Activated naive CD8-positive, alpha-beta T cell treated with anti-CD3 and anti-CD28 coated beads, Interleukin-2, amount 50 U/mL, for 24 hours (primary cell): Measurements from ENCODE around the gene CNOT3.
"Not testable (repeated sequence)": the region's sequence is repeated elsewhere in the genome, so short reads cannot be mapped to it uniquely, and the experiment has no call there.

Source experiments
- ATAC-seq: fragments of 150-1000 bp; cut with Tn5 transposase; one replicate; pipeline ENCODE4 v1.10.0; 2021
- DNase-seq: peaks from one replicate; pipeline ENCODE4 v3.0.0; 2021
- H3K27ac Mint-ChIP-seq: one replicate; pipeline ENCODE4 v1.8.0; 2021; ENCODE audit warnings: mild to moderate bottlenecking, mixed read lengths
- H3K27me3 Mint-ChIP-seq: one replicate; pipeline ENCODE4 v1.8.0; 2021; ENCODE audit warnings: mixed read lengths
- H3K36me3 Mint-ChIP-seq: one replicate; pipeline ENCODE4 v1.8.0; 2021; ENCODE audit warnings: low read depth, mixed read lengths
- H3K4me1 Mint-ChIP-seq: one replicate; pipeline ENCODE4 v1.8.0; 2021; ENCODE audit warnings: mixed read lengths
- H3K4me3 Mint-ChIP-seq: one replicate; pipeline ENCODE4 v1.8.0; 2021; ENCODE audit warnings: mild to moderate bottlenecking, moderate library complexity, mixed read lengths
- H3K9me3 Mint-ChIP-seq: one replicate; pipeline ENCODE4 v1.8.0; 2021; ENCODE audit warnings: mixed read lengths

CNOT3 gene

GRCh38 chr19:54181894-54182293, 44.3 kb downstream of the CNOT3 start:
- not testable (repeated sequence) for H3K27ac Mint-ChIP-seq, H3K4me1 Mint-ChIP-seq, H3K9me3 Mint-ChIP-seq, H3K4me3 Mint-ChIP-seq, DNase-seq, ATAC-seq, H3K27me3 Mint-ChIP-seq
- peaks cover 40% of the 10 kb centered on the region for H3K36me3 Mint-ChIP-seq

DNA sequence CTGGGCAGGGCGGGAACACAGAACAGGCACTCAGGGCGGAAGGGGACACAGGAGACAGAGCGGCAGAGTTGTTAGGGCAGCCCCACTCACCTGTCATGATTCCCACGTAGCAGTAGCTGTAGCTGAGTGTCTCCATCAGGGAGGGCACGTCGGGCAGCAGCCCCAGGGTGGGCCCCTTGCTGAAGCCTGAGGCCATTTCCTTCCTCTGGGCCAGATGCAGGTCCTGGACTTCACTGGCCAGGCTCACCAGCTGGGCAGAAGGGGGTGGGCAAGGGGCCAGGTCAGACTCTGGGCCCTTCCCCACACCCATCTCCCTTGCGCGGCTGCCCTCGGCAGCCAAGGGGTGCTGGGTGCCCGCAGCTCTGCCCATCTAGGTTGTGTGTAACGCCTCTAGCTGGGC, 45.9 kb downstream of the CNOT3 start:
- ATAC-seq (no peak), DNase-seq (no peak)
- Mint-ChIP-seq H3K4me3 (no peak overlapping the region), H3K27me3 (no peaks in the 10 kb centered on the region), H3K36me3 (peaks cover 40% of the 10 kb centered on the region), H3K9me3 (no peaks in the 10 kb centered on the region), H3K4me1 (peaks cover 15% of the 10 kb centered on the region), H3K27ac (no peak overlapping the region)

- H3K4me3 Mint-ChIP-seq, result no peak overlapping the region
- DNase-seq, result no peak
- no peak for ATAC-seq
- no peaks in the 10 kb centered on the region for H3K9me3 Mint-ChIP-seq
- no peaks in the 10 kb centered on the region for H3K27me3 Mint-ChIP-seq
- H3K27ac Mint-ChIP-seq, result no peak overlapping the region
- H3K36me3 Mint-ChIP-seq, result peaks cover 28% of the 10 kb centered on the region
- H3K4me1 Mint-ChIP-seq, result peaks cover 18% of the 10 kb centered on the region
Observed at GRCh38 chr19:54186351-54186750, 48.8 kb downstream of the CNOT3 start.

DNA sequence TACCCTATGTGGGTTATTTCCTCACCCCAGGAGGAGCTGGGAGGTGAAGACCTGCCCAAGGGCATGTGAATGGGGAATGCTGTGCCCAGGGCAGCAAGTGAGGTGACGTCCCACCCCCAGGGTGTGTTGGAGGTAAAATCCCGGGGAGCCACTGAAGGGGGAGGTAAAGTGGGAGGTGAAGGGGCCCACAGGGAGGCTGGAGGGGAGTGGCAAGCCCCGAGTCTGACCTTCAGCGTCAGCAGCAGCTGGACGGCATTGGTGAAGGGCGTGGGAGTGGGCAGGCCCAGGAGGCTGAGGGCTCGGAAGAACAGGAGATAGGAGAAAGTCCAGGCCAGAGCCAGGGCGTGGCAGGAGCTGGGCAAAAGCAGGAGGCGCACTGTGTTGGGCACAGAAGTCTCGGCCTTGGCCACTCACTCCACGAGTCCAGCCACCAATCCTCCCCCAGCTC, 49.4 kb downstream of the CNOT3 start:
- no peak for ATAC-seq
- H3K9me3 Mint-ChIP-seq, result no peaks in the 10 kb centered on the region
- DNase-seq, result no peak
- H3K4me3 Mint-ChIP-seq, result peak overlapping the region; percentile 85
- H3K36me3 Mint-ChIP-seq, result peaks cover 27% of the 10 kb centered on the region
- H3K27me3 Mint-ChIP-seq, result no peaks in the 10 kb centered on the region
- peak overlapping the region; percentile 37 for H3K27ac Mint-ChIP-seq
- H3K4me1 Mint-ChIP-seq, result peaks cover 22% of the 10 kb centered on the region

DNA sequence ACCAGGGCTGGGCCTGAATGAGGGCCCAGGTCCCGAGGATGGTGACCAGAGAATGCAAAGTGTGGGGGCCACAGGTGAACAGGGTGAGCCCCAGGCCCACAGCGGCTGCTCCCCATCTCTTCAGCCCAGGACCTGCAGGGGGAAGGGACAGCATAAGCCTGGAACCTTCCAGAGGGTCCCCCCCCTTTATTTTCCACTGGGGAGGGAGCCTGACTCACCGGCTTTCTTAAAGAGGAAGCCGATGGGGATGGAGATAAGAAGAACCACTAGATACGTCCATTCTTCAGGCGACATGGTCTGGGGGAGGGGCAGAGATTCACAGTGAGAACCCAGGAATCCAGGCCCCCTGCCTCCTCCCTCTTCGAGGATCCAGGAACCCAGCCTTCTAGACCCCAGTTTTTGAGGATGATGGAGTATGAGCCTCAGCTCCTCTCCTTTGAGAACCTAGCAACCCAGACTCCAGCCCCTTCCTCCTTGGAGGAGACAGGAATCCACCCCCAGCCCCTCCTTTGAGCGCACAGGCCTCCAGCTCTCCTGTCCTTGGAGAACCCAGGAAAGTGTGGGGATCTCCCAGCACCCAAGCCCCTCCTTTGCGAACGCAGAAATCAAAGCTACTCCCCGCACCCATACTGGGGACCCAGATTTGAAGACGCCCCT, 50.8 kb downstream of the CNOT3 start:
- Mint-ChIP-seq H3K4me3 (peak overlapping the region; percentile 85), H3K9me3 (no peaks in the 10 kb centered on the region), H3K4me1 (peaks cover 32% of the 10 kb centered on the region), H3K27me3 (no peaks in the 10 kb centered on the region), H3K27ac (peak overlapping the region; percentile 89), H3K36me3 (peaks cover 33% of the 10 kb centered on the region)
- DNase-seq (peak; percentile 65), ATAC-seq (no peak)

DNA sequence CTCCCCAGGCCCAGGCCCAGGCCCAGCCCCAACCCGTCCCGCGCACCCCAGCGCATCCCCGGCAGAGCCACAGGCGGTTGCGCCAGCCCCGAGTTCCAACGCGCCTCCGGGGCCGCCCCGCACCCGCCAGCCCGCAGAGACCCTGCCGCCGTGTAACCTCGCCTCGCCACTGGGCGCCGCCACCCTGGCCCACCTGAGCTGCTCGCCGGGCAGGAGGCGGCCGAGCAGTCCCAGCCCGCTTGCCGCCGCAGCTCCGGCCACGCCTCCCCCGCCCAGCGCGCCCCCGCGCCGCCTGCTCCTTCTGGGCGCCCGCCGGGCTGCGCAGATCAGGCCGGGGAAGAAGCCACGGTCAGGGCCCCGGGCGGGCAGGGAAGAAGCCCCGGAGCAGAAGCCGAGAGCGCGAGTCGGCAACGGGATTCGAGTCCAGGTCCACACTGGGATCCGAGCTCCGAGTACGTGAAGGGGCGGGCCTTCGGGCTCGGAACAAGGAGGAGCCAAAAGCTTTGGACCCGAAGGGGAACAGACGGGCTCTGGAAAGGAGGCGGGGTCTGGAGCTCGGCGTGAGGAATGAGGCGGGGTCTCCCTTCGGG, 51.7 kb downstream of the CNOT3 start, which contains the start of gene MBOAT7:
MBOAT7 (minus strand) TSS at position 436 of the 590 bp plus-strand sequence. CDS start 1,072 bp downstream, outside the sequence.
- Mint-ChIP-seq H3K4me3 (peak within 1 kb of the TSS; percentile 85), H3K27ac (peak within 1 kb of the TSS; percentile 98), H3K9me3 (no peaks in the 10 kb centered on the region), H3K4me1 (peaks cover 32% of the 10 kb centered on the region), H3K27me3 (no peaks in the 10 kb centered on the region), H3K36me3 (peaks cover 29% of the 10 kb centered on the region)
- peak; percentile 8 for ATAC-seq
- no peak for DNase-seq

GRCh38 chr19:54189735-54190502, 52.4 kb downstream of the CNOT3 start:
- peak overlapping the region; percentile 98 for H3K27ac Mint-ChIP-seq
- H3K36me3 Mint-ChIP-seq, result peaks cover 31% of the 10 kb centered on the region
- peak; percentile 100 for DNase-seq
- no peaks in the 10 kb centered on the region for H3K27me3 Mint-ChIP-seq
- no peaks in the 10 kb centered on the region for H3K9me3 Mint-ChIP-seq
- peak overlapping the region; percentile 85 for H3K4me3 Mint-ChIP-seq
- peaks cover 32% of the 10 kb centered on the region for H3K4me1 Mint-ChIP-seq
- ATAC-seq, result peak; percentile 62

- DNase-seq, result peak; percentile 100
- Mint-ChIP-seq H3K27me3 (no peaks in the 10 kb centered on the region), H3K9me3 (no peaks in the 10 kb centered on the region), H3K36me3 (peaks cover 31% of the 10 kb centered on the region), H3K4me1 (peaks cover 32% of the 10 kb centered on the region), H3K27ac (peak overlapping the region; percentile 98), H3K4me3 (peak overlapping the region; percentile 85)
- ATAC-seq, result peak; percentile 63
Observed at GRCh38 chr19:54190503-54191010, 53.0 kb downstream of the CNOT3 start.

DNA sequence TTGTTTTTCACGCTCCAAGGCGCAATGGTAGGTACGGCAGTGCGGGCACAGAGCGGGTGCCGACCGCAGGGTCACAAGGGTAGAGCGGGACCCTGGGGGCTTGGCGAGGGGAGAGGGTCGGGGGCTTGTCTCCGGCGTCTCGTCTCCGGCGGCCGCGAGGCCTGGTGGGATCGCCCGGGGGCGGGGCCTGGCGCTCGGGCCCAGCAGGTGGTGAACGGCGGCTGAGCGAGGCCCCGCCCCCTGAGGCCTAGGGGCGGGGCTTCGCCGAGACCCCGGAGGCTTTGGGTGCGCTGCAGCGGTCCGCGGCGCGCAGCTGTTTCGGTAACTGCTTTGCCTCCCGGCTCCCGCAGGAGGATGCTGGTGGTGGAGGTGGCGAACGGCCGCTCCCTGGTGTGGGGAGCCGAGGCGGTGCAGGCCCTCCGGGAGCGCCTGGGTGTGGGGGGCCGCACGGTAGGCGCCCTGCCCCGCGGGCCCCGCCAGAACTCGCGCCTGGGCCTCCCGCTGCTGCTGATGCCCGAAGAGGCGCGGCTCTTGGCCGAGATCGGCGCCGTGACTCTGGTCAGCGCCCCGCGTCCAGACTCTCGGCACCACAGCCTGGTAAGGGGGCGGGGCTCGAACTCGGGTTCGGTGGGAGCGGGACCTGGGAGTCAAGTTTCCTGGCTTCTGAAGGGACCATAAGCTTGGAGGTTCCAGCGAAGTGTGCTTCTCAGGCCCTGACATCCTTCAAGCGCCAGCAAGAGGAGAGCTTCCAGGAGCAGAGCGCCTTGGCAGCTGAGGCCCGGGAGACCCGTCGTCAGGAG, 53.6 kb downstream of the CNOT3 start, which contains the start of gene TSEN34:
TSEN34 (plus strand) TSS at position 298 of the 800 bp plus-strand sequence; CDS start at position 355, 57 bp downstream.
- Mint-ChIP-seq H3K4me3 (peak within 1 kb of the TSS; percentile 85), H3K27ac (peak within 1 kb of the TSS; percentile 98), H3K36me3 (peaks cover 31% of the 10 kb centered on the region), H3K27me3 (no peaks in the 10 kb centered on the region), H3K9me3 (no peaks in the 10 kb centered on the region), H3K4me1 (peaks cover 32% of the 10 kb centered on the region)
- DNase-seq (peak; percentile 89), ATAC-seq (peak; percentile 20)

DNA sequence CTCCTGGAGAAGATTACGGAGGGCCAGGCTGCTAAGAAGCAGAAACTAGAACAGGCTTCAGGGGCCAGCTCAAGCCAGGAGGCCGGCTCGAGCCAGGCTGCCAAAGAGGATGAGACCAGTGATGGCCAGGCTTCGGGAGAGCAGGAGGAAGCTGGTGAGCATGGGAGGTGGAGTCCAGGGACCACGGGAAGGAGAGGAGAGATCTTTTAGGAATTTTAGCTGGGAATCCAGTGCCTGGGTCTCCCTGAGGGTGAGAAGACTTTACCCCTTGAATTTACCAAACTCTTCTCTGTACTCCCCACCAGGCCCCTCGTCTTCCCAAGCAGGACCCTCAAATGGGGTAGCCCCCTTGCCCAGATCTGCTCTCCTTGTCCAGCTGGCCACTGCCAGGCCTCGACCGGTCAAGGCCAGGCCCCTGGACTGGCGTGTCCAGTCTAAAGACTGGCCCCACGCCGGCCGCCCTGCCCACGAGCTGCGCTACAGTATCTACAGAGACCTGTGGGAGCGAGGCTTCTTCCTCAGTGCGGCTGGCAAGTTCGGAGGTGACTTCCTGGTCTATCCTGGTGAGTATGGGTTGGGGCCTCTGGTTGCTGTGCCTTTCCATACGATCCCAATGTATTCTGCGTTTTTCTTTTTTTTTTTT, 54.4 kb downstream of the CNOT3 start:
- H3K9me3 Mint-ChIP-seq, result no peaks in the 10 kb centered on the region
- H3K27ac Mint-ChIP-seq, result peak overlapping the region; percentile 88
- H3K36me3 Mint-ChIP-seq, result peaks cover 25% of the 10 kb centered on the region
- ATAC-seq, result no peak
- no peaks in the 10 kb centered on the region for H3K27me3 Mint-ChIP-seq
- no peak for DNase-seq
- peaks cover 30% of the 10 kb centered on the region for H3K4me1 Mint-ChIP-seq
- H3K4me3 Mint-ChIP-seq, result peak overlapping the region; percentile 85

DNA sequence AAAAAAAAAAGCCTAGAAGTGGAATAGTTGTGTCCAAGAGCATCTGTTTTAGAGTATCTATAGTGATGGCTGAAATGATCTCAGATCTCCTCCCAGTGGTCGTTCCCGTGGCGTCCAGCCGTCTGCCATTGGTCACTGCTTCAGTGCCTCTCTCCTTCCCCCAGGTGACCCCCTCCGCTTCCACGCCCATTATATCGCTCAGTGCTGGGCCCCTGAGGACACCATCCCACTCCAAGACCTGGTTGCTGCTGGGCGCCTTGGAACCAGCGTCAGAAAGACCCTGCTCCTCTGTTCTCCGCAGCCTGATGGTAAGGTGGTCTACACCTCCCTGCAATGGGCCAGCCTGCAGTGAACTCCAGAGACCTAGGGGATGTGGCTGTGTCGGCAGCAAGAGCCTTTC, 55.4 kb downstream of the CNOT3 start:
- Mint-ChIP-seq H3K27ac (no peak overlapping the region), H3K36me3 (peaks cover 20% of the 10 kb centered on the region), H3K4me1 (peaks cover 20% of the 10 kb centered on the region), H3K4me3 (peak overlapping the region; percentile 21), H3K9me3 (no peaks in the 10 kb centered on the region), H3K27me3 (no peaks in the 10 kb centered on the region)
- no peak for ATAC-seq
- no peak for DNase-seq

GRCh38 chr19:54194463-54194862, 56.9 kb downstream of the CNOT3 start:
- H3K27me3 Mint-ChIP-seq, ATAC-seq, H3K4me3 Mint-ChIP-seq, DNase-seq, H3K27ac Mint-ChIP-seq, H3K9me3 Mint-ChIP-seq: not testable (repeated sequence)
- H3K36me3 Mint-ChIP-seq, result peaks cover 20% of the 10 kb centered on the region
- peaks cover 25% of the 10 kb centered on the region for H3K4me1 Mint-ChIP-seq

DNA sequence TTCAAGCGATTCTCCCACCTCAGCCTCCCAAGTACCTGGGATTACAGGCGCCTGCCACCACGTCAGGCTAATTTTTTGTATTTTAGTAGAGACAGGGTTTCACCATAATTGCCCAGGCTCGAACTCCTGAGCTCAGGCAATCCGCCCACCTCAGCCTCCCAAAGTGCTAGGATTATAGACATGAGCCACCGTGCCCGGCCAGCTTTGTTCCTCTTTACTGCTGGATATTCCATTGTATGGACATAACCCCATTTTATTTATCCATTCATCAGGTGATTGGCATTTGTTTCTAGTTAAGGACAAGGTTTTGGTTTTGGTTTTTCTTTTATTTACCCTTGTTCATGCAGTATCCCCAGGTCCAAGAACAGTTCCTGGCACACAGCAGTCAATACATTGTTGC, 59.0 kb downstream of the CNOT3 start:
- Mint-ChIP-seq H3K27me3 (peaks cover 5% of the 10 kb centered on the region), H3K4me3 (no peak overlapping the region), H3K9me3 (no peaks in the 10 kb centered on the region), H3K36me3 (peaks cover 31% of the 10 kb centered on the region), H3K27ac (no peak overlapping the region), H3K4me1 (peaks cover 31% of the 10 kb centered on the region)
- ATAC-seq, result no peak
- DNase-seq, result no peak
